Lower lobe of right lung (tissue), 2 donors: ENCODE data around the gene SPDYE4. TPM values are rescaled to one million over a fixed set of nuclear protein-coding genes. Genes with fewer than 3 reads are reported as not detected.
A peak's percentile ranks its signal among the peaks of the same experiment; 100 is the strongest.

ENCODE experiments used
- ATAC-seq, 2 donors: fragments of 200-7000 bp; cut with Tn5 transposase; one replicate each; pipeline ENCODE4 v1.9.1; 2020 to 2022; ENCODE audit warnings: mild to moderate bottlenecking in 2 of 2, moderate library complexity in 2 of 2
- DNase-seq: peaks from one replicate; pipeline ENCODE4 v3.0.0-alpha.2; 2020
- H3K27ac ChIP-seq: fragments of 200-600 bp; one replicate; pipeline ENCODE4 v1.8.0; 2022
- H3K27me3 ChIP-seq: fragments of 200-600 bp; one replicate; pipeline ENCODE4 v1.8.0; 2022; ENCODE audit warnings: low read depth
- H3K36me3 ChIP-seq: fragments of 200-600 bp; one replicate; pipeline ENCODE4 v1.8.0; 2022; ENCODE audit warnings: mild to moderate bottlenecking
- H3K4me1 ChIP-seq: fragments of 200-600 bp; one replicate; pipeline ENCODE4 v1.8.0; 2022
- H3K4me3 ChIP-seq: fragments of 200-600 bp; one replicate; pipeline ENCODE4 v1.8.0; 2022; ENCODE audit warnings: mild to moderate bottlenecking
- H3K9me3 ChIP-seq: fragments of 200-600 bp; one replicate; pipeline ENCODE4 v1.8.0; 2022
- intact Hi-C: fragments of 100-400 bp; cut with DNase I; formaldehyde crosslinking; loops from one replicate; pipeline ENCODE4 v1.11.0; 2022
- total RNA-seq: library from RNA; stranded (reverse); fragmentation: NEBNext Ultra II Directional; extraction: Animal tissue kit (Norgen Biotek cat#: 25700); gene quantifications from one replicate; pipeline ENCODE4 v1.2.1, GENCODE V29; 2021
- TF ChIP-seq, protein P1 (sequence below): fragments of 200-600 bp; IDR thresholded peaks from one replicate; pipeline ENCODE4 v1.8.0; 2022; ENCODE audit warnings: antibody characterized with exemption, mild to moderate bottlenecking
- donor health status: DM: no; HTN: yes; CAD: no; lungs with severe emphysema.

Gene SPDYE4
- total RNA-seq, 1 donor from 2014 or later, result not detected

DNA sequence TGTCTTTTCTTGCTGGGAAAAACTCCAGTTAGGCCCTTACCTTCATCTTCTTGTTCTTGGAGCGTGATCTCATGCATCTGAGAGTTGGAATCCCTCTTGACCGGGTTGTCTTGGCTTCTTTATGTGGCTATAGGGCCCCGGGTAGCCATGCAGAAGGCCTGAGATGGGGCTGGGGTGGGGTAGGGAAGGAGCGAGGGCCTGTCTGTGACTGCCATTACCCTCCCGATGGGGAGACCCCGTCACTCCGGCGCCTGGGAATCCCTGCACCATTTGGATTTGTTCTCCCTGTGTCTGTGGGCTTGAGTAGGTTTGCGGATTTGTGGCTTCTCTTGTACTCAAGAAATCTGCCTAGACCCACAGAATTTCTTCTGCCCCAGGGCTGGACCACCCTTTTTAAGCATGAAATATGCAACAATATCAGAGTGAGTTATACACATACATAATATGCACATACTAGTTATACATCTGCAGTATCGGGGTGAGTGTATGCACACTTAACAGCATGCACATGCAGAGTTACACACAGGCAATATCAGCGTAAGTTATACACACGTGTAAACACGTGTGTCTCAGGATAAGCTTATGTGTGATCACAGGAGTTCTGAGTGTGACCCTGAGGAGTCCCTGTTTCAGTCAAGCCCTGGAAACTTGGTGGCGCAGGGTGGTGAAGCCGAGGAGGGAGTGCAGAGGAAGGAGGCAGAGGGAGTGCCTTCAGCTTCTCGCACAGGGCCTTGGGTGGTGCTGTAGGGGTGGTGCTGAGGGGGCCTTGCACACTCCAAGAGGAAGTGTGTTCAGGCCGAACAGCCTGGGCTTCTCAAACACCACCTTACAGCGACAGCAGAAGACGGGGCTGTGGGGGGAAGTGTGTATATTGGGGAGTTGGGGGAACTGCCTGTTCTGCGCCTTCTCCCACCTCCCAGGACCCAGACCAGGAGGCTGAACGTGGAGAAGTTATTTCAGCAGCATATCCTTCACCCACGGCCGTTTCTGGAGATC is 32.2 kb downstream of the SPDYE4 start:
- intact Hi-C loops, result no loop called here

DNA sequence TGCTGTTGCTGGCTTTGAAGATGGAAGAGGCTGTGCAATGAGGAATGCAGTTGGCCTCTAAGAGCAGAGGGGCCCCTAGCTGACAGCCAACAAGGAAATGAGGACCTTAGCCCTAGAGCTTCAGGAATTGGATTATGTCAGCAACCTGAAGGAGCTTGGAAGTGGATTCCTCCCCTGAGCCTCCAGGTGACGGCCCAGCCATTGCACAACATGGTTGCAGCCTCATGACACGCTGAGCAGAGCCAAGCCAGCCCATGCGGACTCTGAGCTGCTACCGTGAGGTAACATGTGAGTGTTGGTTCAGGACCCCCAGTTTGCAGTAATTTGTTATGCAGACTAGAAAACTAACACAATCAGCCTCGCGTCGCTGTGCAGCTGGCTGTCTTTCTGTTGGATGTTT is 33.9 kb downstream of the SPDYE4 start:
- Histone ChIP-seq H3K4me1 (peaks cover 15% of the 10 kb centered on the region), H3K9me3 (no peaks in the 10 kb centered on the region), H3K36me3 (no peaks in the 10 kb centered on the region), H3K4me3 (no peak overlapping the region), H3K27me3 (no peaks in the 10 kb centered on the region), H3K27ac (no peak overlapping the region)
- ATAC-seq (peak; percentile 75 to 79), DNase-seq (peak; percentile 75)
- intact Hi-C loops, result no loop called here
- TF ChIP-seq, protein P1, sequence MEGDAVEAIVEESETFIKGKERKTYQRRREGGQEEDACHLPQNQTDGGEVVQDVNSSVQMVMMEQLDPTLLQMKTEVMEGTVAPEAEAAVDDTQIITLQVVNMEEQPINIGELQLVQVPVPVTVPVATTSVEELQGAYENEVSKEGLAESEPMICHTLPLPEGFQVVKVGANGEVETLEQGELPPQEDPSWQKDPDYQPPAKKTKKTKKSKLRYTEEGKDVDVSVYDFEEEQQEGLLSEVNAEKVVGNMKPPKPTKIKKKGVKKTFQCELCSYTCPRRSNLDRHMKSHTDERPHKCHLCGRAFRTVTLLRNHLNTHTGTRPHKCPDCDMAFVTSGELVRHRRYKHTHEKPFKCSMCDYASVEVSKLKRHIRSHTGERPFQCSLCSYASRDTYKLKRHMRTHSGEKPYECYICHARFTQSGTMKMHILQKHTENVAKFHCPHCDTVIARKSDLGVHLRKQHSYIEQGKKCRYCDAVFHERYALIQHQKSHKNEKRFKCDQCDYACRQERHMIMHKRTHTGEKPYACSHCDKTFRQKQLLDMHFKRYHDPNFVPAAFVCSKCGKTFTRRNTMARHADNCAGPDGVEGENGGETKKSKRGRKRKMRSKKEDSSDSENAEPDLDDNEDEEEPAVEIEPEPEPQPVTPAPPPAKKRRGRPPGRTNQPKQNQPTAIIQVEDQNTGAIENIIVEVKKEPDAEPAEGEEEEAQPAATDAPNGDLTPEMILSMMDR, result no peak

More for the DNA sequence above, 32.2 kb downstream of the SPDYE4 start:
- peak overlapping the region; percentile 51 for H3K27ac ChIP-seq
- no peaks in the 10 kb centered on the region for H3K9me3 ChIP-seq
- DNase-seq (no peak), ATAC-seq (peak; percentile 64)
- H3K4me1 ChIP-seq, result peaks cover 15% of the 10 kb centered on the region
- no peak overlapping the region for H3K4me3 ChIP-seq
- H3K27me3 ChIP-seq, result no peaks in the 10 kb centered on the region
- TF ChIP-seq, protein P1, result no peak
- H3K36me3 ChIP-seq, result no peaks in the 10 kb centered on the region

DNA sequence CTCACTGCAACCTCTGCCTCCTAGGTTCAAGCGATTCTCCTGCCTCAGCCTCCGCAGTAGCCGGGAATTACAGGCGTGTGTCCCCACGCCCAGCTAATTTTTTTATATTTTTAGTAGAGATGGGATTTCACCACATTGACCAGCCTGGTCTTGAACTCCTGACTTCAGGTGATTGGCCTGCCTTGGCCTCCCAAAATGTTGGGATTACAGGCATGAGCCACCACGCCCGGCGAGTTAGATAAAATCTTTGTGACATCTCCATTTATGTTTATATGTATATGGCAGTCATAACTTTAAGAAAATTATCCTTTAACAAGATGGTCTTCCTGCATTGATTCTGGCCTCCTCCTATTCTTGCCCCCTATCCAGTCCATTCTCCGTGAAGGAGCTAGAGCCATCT is 37.8 kb downstream of the SPDYE4 start:
- H3K36me3 ChIP-seq, result no peaks in the 10 kb centered on the region
- peaks cover 7% of the 10 kb centered on the region for H3K4me1 ChIP-seq
- no peak overlapping the region for H3K27ac ChIP-seq
- TF ChIP-seq, protein P1, result no peak
- intact Hi-C loops, result no loop called here
- H3K9me3 ChIP-seq, result no peaks in the 10 kb centered on the region
- no peak overlapping the region for H3K4me3 ChIP-seq
- ATAC-seq, result no peak
- no peak for DNase-seq
- H3K27me3 ChIP-seq, result peaks cover 3% of the 10 kb centered on the region

DNA sequence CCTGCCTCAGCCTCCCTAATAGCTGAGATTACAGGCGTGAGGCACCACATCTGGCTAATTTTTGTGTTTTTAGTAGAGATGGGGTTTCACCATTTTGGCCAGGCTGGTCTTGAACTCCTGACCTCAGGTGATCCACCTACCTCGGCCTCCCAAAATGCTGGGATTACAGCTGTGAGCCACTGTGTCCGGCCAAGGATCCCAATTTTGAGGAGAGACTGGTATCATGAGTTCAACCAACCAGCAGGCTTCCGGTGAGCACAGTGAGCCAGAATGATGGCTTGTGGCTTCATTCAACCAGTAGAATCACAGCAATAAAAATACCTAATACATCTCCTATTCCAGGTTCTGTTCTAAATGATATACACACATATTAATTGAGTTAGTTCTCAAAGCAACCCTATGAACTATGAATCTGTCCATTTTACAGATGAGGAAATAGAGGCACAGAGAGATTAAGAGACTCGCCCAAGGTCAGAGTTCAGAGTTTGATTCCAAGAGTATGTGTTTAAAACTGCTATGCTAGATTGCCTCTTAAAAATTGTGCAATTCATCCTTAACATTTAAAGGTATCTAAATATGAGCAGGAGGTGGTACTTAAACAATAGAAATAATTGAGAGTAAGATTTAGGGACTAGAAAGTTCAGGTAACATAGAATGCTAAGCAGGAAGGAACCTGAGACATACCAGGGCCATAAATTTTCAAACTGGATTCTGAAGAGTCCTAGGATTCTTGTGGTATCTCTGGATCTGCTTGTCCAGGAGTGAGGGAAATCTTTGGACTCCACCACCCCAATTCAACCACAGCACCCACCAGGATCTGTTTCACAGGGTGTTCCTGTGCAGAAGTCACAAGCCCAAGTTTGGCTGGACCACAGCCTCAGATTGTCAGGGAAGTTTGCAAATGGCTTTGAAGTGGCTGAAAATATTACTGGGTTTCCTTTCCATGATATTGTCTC is 38.8 kb downstream of the SPDYE4 start:
- TF ChIP-seq, protein P1, result no peak
- intact Hi-C loops, result no loop called here
- Histone ChIP-seq H3K9me3 (no peaks in the 10 kb centered on the region), H3K27me3 (peaks cover 3% of the 10 kb centered on the region), H3K27ac (no peak overlapping the region), H3K4me1 (peaks cover 5% of the 10 kb centered on the region), H3K36me3 (no peaks in the 10 kb centered on the region), H3K4me3 (no peak overlapping the region)
- DNase-seq (no peak), ATAC-seq (no peak)

DNA sequence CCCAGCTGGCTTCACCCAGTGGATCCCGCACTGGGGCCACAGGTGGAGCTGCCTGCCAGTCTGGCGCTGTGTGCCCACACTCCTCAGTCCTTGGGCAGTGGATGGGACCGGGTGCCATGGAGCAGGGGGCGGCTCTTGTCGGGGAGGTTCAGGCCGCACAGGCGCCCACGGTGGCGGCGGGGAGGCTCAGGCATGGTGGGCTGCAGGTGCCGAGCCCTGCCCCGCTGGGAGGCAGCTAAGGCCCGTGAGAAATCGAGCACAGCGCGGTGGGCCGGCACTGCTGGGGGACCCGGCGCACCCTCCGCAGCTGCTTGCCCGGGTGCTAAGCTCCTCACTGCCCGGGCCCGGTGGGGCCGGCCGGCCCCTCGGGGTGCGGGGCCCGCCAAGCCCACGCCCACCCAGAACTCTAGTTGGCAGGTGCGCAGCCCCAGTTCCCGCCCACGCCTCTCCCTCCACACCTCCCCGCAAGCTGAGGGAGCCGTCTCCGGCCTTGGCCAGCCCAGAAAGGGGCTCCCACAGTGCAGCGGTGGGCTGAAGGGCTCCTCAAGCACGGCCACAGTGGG is 40.3 kb downstream of the SPDYE4 start:
- TF ChIP-seq, protein P1, result no peak
- Histone ChIP-seq H3K27ac (no peak overlapping the region), H3K27me3 (peaks cover 3% of the 10 kb centered on the region), H3K4me3 (no peak overlapping the region), H3K36me3 (no peaks in the 10 kb centered on the region), H3K4me1 (no peaks in the 10 kb centered on the region), H3K9me3 (no peaks in the 10 kb centered on the region)
- intact Hi-C loops, result no loop called here
- no peak for DNase-seq
- no peak for ATAC-seq
